ENCODE data around the gene STH.
"Not testable (repeated sequence)": the region's sequence is repeated elsewhere in the genome, so short reads cannot be mapped to it uniquely, and the experiment has no call there.

The STH gene

DNA sequence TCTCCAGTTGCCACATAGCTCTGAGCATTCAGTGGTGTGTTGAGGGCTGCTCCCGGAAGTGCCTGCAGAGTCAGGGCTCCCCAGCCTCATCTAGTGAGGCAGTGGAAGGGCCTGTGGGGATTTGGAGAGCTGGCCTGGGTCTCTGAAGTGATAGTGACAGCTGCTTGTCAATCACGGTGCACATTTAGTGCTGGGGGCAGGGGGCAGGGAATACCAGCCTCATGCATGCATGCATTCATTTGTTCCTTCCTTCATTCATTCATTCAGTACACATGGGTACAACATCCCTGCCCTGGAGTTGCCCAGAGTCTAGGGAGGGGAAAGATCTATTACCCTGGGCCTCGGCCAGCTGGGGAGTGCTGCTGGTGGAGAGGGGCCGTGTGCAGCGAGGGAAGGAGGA is 11.3 kb upstream of the STH start:
- no peak for DNase-seq

DNA sequence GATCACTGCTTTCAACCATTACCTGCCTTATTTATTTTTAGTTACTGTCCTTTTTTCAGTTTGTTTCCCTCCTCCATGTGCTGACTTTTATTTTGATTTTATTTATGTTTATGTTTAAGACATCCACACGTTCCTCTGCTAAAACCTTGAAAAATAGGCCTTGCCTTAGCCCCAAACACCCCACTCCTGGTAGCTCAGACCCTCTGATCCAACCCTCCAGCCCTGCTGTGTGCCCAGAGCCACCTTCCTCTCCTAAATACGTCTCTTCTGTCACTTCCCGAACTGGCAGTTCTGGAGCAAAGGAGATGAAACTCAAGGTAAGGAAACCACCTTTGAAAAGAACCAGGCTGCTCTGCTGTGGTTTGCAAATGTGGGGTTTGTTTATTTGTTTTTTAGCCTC is 9.3 kb upstream of the STH start:
- no peak for DNase-seq

DNA sequence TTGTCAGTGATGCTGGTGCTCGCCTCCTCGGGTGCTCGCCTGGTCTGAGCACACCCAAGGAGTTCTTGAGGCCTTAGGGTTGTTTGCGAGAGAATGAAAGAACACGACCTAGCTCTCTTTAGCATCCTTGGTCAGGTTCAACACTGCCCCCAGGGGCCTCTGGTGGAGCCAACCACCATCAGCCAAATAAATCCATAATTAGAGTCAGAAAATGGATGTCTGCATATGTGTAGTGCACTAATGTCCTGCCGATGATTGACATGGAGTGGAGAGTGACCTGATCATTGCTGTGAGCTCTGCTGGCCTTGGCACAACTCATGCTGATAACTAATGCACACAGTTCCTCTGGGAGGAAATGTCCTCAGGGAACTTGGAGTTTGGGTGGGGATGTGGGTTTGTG is 8.2 kb upstream of the STH start:
- DNase-seq: no peak

DNA sequence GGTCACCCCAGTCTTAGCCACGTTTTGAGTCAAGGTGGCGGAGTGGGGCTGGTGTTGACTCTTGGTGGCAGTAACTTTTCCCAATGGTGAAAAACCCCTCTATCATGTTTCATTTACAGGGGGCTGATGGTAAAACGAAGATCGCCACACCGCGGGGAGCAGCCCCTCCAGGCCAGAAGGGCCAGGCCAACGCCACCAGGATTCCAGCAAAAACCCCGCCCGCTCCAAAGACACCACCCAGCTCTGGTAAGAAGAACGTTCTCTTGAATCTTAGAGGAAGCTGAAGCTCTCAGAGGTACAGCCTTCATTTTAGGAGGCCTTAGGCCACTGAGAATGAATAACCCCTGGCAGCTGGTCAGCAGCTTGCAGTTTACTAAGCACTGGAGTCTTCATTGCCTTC is 7.7 kb upstream of the STH start:
- no peak for DNase-seq

DNA sequence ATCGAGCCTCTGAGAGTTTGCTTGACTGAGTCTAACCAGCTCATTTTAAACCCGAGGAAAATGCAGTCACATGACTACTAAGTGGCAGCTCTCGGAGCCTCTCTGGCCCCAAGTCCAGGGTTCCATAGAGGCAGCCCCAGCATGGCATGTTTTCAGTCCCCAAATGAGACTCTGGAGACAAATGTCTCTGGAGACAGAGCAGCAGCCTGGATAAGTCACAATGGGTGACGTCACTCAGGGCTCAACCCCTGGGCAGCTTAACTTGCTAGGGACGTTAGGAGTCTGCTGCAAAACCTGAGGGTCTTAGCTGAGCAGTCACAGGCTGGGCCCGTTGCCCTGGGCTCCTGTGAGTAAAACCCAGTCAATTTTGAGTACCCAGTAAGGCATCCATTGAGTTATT is 6.9 kb upstream of the STH start:
- DNase-seq: no peak

DNA sequence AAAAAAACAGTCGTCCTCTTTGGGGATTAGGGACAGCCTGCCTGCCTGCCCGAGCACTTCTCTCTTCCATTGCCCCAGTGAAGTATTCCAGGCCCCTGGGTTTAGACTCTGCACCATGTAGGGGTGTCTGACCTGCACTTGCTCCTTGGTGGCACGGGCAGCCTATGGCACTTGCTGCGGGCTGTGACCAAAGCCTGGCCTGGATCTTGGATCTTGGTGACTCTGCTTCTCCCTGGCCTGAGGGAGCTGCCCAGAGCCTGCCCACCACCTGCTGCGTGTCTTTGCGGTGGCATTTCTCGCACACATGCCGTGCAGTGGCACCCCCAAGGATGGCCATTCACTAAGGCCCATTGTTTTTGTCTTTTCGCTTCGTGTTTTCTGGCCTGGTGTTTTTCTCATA is 6.1 kb upstream of the STH start:
- no peak for DNase-seq

DNA sequence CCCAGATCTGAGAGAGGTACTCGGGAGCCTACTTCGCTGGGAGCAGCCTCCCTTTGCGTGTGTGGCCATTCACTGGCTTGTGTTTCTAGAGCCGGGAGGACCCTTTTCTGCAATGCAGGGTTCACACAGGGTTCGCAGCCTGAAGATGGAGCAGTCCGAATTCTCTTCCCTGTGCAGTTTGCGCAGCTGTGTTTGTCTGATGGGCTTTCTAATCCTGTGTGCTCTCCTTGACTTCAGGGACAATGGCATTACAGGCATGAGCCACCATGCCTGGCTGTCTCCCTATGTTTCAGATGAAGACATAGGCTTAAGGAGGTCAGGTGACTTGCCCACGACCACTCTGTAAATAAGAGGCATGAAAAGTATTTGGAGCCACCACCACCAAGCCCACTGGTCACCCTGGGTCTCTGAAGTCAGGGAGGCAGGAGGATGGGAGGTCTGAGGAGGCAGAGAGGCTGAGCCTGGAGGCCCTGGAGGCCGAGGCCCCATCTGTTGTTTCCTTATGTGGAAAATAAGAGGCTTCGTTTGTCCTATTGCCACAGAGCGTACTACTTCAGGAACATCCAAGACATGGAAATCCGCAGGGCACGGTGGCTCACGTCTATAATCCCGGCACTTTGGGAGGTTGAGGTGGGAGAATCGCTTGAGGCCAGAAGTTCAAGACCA is 5.0 kb upstream of the STH start:
- no peak for DNase-seq

DNA sequence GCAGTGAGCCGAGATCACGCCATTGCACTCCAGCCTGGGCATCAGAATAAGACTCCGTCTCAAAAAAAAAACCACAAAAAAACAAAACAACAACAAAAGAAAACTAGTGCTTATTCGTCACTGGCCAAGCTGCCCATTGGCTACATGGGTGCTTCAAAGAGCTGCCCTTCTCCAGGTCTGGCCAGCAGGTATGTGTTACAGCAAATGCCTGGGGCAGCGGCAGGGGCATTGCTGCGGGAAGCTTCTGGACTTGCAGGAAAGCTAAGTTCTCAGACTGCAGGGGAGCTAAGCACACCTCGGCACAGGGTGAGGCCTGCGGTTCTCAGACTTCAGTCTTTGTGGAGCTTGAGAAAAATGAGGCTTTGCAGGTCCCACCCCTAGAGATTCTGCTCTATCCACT is 4.1 kb upstream of the STH start:
- no peak for DNase-seq

DNA sequence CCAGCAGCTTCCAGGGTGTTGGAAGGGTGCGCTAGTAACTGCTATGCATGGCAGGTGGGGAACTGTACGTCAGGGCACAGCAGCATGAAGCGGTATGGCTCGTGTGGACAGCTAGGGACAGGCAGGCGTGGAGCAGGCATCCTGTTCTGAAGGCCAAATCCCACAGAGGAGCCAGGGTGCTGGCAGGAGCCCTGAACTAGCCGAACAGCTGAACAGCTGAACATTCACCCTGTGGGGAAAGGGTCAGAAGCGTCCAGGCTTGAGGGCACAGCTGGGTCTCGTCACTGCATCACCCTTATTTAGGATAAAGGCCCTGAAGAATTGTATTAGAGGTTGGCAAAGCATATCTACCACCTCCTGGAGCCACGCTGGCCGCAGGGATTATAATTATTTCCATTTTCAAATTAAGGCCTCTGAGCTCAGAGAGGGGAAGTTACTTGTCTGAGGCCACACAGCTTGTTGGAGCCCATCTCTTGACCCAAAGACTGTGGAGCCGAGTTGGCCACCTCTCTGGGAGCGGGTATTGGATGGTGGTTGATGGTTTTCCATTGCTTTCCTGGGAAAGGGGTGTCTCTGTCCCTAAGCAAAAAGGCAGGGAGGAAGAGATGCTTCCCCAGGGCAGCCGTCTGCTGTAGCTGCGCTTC is 3.3 kb upstream of the STH start:
- DNase-seq: no peak

DNA sequence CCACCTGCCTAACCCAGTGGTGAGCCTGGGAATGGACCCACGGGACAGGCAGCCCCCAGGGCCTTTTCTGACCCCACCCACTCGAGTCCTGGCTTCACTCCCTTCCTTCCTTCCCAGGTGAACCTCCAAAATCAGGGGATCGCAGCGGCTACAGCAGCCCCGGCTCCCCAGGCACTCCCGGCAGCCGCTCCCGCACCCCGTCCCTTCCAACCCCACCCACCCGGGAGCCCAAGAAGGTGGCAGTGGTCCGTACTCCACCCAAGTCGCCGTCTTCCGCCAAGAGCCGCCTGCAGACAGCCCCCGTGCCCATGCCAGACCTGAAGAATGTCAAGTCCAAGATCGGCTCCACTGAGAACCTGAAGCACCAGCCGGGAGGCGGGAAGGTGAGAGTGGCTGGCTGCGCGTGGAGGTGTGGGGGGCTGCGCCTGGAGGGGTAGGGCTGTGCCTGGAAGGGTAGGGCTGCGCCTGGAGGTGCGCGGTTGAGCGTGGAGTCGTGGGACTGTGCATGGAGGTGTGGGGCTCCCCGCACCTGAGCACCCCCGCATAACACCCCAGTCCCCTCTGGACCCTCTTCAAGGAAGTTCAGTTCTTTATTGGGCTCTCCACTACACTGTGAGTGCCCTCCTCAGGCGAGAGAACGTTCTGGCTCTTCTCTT is 2.6 kb upstream of the STH start:
- no peak for DNase-seq

DNA sequence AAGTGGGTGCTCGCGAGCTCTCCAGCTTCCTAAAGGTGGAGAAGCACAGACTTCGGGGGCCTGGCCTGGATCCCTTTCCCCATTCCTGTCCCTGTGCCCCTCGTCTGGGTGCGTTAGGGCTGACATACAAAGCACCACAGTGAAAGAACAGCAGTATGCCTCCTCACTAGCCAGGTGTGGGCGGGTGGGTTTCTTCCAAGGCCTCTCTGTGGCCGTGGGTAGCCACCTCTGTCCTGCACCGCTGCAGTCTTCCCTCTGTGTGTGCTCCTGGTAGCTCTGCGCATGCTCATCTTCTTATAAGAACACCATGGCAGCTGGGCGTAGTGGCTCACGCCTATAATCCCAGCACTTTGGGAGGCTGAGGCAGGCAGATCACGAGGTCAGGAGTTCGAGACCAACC is 1.9 kb upstream of the STH start:
- DNase-seq: no peak

DNA sequence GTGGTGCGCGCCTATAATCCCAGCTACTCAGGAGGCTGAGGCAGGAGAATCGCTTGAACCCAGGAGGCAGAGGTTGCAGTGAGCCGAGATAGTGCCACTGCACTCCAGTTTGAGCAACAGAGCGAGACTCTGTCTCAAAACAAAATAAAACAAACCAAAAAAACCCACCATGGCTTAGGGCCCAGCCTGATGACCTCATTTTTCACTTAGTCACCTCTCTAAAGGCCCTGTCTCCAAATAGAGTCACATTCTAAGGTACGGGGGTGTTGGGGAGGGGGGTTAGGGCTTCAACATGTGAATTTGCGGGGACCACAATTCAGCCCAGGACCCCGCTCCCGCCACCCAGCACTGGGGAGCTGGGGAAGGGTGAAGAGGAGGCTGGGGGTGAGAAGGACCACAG is 1.4 kb upstream of the STH start:
- DNase-seq: no peak

DNA sequence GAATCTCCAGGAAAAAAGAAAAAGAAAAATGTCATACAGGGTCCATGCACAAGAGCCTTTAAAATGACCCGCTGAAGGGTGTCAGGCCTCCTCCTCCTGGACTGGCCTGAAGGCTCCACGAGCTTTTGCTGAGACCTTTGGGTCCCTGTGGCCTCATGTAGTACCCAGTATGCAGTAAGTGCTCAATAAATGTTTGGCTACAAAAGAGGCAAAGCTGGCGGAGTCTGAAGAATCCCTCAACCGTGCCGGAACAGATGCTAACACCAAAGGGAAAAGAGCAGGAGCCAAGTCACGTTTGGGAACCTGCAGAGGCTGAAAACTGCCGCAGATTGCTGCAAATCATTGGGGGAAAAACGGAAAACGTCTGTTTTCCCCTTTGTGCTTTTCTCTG is 845 bp downstream of the STH start:
- DNase-seq: no peak

DNA sequence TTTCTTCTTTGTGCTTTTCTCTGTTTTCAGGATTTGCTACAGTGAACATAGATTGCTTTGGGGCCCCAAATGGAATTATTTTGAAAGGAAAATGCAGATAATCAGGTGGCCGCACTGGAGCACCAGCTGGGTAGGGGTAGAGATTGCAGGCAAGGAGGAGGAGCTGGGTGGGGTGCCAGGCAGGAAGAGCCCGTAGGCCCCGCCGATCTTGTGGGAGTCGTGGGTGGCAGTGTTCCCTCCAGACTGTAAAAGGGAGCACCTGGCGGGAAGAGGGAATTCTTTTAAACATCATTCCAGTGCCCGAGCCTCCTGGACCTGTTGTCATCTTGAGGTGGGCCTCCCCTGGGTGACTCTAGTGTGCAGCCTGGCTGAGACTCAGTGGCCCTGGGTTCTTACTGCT is 1.2 kb downstream of the STH start:
- DNase-seq: no peak

DNA sequence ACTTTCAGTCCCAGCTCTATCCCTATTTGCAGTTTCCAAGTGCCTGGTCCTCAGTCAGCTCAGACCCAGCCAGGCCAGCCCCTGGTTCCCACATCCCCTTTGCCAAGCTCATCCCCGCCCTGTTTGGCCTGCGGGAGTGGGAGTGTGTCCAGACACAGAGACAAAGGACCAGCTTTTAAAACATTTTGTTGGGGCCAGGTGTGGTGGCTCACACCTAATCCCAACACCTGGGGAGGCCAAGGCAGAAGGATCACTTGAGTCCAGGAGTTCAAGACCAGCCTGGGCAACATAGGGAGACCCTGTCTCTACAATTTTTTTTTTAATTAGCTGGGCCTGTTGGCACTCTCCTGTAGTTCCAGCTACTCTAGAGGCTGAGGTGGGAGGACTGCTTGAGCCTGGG is 1.7 kb downstream of the STH start:
- no peak for DNase-seq

DNA sequence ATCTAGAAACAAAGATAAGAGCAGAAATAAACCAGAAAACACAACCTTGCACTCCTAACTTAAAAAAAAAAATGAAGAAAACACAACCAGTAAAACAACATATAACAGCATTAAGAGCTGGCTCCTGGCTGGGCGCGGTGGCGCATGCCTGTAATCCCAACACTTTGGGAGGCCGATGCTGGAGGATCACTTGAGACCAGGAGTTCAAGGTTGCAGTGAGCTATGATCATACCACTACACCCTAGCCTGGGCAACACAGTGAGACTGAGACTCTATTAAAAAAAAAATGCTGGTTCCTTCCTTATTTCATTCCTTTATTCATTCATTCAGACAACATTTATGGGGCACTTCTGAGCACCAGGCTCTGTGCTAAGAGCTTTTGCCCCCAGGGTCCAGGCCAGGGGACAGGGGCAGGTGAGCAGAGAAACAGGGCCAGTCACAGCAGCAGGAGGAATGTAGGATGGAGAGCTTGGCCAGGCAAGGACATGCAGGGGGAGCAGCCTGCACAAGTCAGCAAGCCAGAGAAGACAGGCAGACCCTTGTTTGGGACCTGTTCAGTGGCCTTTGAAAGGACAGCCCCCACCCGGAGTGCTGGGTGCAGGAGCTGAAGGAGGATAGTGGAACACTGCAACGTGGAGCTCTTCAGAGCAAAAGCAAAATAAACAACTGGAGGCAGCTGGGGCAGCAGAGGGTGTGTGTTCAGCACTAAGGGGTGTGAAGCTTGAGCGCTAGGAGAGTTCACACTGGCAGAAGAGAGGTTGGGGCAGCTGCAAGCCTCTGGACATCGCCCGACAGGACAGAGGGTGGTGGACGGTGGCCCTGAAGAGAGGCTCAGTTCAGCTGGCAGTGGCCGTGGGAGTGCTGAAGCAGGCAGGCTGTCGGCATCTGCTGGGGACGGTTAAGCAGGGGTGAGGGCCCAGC is 2.6 kb downstream of the STH start:
- DNase-seq: no peak

DNA sequence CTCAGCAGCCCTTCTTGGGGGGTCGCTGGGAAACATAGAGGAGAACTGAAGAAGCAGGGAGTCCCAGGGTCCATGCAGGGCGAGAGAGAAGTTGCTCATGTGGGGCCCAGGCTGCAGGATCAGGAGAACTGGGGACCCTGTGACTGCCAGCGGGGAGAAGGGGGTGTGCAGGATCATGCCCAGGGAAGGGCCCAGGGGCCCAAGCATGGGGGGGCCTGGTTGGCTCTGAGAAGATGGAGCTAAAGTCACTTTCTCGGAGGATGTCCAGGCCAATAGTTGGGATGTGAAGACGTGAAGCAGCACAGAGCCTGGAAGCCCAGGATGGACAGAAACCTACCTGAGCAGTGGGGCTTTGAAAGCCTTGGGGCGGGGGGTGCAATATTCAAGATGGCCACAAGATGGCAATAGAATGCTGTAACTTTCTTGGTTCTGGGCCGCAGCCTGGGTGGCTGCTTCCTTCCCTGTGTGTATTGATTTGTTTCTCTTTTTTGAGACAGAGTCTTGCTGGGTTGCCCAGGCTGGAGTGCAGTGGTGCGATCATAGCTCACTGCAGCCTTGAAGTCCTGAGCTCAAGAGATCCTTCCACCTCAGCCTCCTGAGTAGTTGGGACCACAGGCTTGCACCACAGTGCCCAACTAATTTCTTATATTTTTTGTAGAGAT is 3.4 kb downstream of the STH start:
- peak; percentile 63 for DNase-seq

DNA sequence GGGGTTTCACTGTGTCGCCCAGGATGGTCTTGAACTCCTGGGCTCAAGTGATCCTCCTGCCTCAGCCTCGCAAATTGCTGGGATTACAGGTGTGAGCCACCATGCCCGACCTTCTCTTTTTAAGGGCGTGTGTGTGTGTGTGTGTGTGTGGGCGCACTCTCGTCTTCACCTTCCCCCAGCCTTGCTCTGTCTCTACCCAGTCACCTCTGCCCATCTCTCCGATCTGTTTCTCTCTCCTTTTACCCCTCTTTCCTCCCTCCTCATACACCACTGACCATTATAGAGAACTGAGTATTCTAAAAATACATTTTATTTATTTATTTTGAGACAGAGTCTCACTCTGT is 3.9 kb downstream of the STH start:
- no peak for DNase-seq

DNA sequence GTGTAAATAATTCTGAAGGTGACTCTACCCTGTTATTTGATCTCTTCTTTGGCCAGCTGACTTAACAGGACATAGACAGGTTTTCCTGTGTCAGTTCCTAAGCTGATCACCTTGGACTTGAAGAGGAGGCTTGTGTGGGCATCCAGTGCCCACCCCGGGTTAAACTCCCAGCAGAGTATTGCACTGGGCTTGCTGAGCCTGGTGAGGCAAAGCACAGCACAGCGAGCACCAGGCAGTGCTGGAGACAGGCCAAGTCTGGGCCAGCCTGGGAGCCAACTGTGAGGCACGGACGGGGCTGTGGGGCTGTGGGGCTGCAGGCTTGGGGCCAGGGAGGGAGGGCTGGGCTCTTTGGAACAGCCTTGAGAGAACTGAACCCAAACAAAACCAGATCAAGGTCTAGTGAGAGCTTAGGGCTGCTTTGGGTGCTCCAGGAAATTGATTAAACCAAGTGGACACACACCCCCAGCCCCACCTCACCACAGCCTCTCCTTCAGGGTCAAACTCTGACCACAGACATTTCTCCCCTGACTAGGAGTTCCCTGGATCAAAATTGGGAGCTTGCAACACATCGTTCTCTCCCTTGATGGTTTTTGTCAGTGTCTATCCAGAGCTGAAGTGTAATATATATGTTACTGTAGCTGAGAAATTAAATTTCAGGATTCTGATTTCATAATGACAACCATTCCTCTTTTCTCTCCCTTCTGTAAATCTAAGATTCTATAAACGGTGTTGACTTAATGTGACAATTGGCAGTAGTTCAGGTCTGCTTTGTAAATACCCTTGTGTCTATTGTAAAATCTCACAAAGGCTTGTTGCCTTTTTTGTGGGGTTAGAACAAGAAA is 5.1 kb downstream of the STH start:
- DNase-seq: peak; percentile 37

DNA sequence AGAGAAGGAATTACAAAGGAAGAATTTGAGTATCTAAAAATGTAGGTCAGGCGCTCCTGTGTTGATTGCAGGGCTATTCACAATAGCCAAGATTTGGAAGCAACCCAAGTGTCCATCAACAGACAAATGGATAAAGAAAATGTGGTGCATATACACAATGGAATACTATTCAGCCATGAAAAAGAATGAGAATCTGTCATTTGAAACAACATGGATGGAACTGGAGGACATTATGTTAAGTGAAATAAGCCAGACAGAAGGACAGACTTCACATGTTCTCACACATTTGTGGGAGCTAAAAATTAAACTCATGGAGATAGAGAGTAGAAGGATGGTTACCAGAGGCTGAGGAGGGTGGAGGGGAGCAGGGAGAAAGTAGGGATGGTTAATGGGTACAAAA is 7.0 kb downstream of the STH start:
- DNase-seq: not testable (repeated sequence)

DNA sequence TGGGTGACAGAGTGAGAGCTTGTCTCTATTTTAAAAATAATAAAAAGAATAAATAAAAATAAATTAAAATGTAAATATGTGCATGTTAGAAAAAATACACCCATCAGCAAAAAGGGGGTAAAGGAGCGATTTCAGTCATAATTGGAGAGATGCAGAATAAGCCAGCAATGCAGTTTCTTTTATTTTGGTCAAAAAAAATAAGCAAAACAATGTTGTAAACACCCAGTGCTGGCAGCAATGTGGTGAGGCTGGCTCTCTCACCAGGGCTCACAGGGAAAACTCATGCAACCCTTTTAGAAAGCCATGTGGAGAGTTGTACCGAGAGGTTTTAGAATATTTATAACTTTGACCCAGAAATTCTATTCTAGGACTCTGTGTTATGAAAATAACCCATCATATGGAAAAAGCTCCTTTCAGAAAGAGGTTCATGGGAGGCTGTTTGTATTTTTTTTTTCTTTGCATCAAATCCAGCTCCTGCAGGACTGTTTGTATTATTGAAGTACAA is 8.5 kb downstream of the STH start:
- no peak for DNase-seq

DNA sequence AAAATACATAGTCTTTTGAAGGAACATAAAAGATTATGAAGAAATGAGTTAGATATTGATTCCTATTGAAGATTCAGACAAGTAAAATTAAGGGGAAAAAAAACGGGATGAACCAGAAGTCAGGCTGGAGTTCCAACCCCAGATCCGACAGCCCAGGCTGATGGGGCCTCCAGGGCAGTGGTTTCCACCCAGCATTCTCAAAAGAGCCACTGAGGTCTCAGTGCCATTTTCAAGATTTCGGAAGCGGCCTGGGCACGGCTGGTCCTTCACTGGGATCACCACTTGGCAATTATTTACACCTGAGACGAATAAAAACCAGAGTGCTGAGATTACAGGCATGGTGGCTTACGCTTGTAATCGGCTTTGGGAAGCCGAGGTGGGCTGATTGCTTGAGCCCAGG is 9.5 kb downstream of the STH start:
- no peak for DNase-seq
